ENCODE results near the gene AMPD3.
"Not testable (repeated sequence)": the region's sequence is repeated elsewhere in the genome, so short reads cannot be mapped to it uniquely, and the experiment has no call there.

Gene AMPD3

GRCh38 chr11:10436683-10437082 lies 18.4 kb upstream of the AMPD3 start:
- DNase-seq (ENCODE audit: low read depth in 1 of 2, low spot score in 1 of 2), result not testable (repeated sequence)

DNA sequence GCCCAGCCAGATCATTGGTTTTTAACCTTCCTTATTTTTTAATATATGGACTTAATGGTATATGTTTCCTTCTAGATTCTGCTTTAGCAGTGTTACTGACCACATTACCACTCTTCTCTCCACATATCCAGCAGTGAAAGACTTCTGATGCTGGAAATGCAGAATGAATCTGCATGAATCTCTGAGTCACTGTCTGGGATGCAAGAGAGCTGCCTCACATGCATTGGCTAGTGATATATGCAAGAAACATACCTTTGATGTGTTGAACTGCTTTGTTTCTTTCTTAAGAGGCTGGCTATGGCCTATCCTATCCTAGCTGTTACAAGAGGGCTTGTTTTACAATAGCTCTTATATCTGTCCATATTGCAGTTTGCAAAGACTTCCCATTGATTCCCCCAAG lies 16.6 kb upstream of the AMPD3 start:
- no peak for DNase-seq (ENCODE audit: low read depth in 1 of 2, low spot score in 1 of 2)

DNA sequence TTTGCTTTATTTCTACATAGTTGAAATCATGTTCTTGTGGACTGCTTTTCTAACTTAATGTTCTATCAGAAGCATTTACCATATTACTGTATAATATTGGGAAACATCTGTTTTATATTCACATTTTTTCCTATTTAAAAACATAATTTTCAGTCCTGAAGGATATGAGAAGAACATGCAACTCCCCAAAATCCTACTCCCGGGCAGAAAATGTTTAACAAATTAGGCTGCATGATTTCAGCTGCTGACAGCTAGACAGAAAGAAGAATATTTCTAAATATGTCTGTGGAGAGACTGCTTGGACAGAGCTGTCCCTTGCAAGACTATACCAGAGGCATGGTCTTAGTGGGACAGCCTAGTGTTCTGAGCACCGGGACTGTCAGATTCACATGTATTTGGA lies 15.7 kb upstream of the AMPD3 start:
- DNase-seq (ENCODE audit: low read depth in 1 of 2, low spot score in 1 of 2), result no peak

GRCh38 chr11:10439924-10440323 lies 15.1 kb upstream of the AMPD3 start:
- DNase-seq (ENCODE audit: low read depth in 1 of 2, low spot score in 1 of 2), result no peak

- DNase-seq (ENCODE audit: low read depth in 1 of 2, low spot score in 1 of 2), result no peak
Measured at GRCh38 chr11:10440401-10440800, 14.7 kb upstream of the AMPD3 start.

GRCh38 chr11:10441091-10441490 lies 14.0 kb upstream of the AMPD3 start:
- DNase-seq (ENCODE audit: low read depth in 1 of 2, low spot score in 1 of 2), result no peak

DNA sequence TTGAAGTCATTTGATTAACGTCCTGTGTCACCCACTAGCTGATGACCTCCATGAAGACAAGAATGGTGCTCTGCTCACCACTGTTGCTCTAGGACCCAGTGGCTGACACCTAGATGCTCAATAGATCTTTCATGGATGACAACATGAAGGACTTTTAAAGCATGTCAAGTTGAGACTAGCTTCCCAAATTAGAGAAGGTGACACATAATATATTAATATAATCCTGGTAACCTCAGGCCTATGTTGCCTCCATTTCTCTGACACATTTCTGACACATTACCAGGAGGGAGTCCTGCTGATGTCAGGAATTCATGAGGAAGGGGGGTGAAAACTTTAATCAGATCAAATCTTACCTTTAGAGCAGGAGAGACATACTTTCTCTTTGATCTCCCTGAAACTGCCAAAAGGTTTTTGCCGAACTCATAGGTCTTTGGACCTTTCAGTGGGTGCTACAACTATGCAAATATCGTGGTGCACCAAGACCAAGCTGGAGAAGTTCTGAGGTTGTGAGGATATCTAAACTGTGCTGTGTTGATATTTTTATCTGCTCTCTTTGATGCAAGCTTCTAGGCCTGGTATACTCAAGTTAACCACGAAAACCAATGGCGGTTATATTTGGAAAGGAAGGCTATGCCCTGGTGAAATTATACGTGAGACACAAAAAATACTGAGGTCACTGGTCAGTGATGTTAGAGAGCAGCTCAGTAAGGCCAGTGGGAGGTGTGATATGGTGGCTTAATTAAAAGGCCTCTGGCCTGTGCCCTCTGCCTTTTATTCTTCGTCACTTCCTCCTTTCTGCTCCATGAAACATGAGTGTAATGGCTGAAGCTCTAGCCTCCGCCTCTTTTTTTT lies 13.2 kb upstream of the AMPD3 start:
- no peak for DNase-seq (ENCODE audit: low read depth in 1 of 2, low spot score in 1 of 2)

DNA sequence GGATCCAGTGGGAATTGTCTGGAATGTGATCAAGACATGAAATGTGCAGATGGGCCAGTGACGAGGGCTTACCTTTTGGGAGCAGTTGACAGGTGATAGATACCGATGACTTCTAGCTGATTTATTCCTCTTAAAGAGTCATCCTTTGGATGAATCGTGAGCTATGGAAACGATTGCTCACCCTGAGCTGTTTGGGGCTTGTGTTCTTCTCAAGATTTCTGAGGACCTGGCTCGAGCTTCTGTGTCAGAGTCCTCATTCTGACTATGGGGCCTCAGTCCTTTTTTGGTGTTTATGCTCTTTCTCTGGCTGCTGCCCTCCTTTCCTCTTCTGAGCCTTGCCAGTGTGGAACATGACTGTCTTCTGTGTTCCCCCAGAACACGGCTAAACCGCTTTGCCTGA lies 11.9 kb upstream of the AMPD3 start:
- no peak for DNase-seq (ENCODE audit: low read depth in 1 of 2, low spot score in 1 of 2)

DNA sequence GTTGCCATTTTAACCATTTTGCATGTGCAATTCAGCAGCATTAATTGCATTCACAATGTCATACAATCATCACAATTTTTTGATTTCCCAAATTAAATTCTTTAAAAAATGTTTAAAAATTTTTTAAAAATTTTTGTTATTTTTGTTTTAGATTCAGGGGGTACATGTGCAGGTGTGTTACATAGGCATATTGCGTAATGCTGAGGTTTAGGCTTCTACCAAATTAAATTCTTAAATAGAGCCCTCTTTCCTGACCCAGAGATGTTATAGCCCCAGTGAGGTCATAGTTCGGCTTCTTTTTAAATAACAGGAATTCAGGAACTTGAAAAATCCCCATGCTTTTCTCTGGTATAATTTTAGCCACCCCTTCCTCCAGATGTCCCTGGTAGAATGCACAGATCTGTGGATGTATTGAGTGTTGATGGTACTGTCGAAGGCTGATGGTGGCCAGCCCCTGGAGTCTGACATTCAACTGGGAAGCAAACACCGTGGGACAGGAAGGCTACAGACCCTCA lies 11.3 kb upstream of the AMPD3 start:
- no peak for DNase-seq (ENCODE audit: low read depth in 1 of 2, low spot score in 1 of 2)

DNA sequence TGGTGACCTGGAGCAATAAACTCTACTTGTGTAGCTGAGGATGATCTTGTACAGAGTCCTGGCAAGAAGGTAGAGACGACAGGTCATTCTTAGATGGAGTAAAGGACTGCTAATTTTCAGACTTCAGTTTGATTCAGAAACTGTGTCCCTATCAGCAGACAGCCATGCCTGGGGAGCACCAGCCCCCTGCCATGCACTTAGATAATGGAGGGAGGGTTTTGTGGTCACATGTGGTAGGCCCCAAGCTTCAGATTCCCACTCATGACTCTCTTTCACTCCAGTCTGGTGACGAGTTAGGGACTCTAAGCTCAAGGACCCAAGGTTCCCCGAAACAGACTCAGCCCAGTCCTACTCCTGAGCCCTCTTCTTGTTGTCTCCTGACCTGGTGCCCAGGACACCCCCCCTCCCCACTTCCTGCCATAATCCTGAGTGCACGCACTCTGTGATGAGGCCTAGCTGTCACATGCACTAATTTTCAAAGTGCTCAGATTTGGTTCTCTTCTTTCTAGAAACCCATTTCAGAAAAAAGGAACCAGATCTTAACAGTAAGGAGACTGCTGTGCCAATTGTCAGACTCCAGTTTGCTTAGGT lies 10.2 kb upstream of the AMPD3 start:
- DNase-seq (ENCODE audit: low read depth in 1 of 2, low spot score in 1 of 2), result no peak

DNA sequence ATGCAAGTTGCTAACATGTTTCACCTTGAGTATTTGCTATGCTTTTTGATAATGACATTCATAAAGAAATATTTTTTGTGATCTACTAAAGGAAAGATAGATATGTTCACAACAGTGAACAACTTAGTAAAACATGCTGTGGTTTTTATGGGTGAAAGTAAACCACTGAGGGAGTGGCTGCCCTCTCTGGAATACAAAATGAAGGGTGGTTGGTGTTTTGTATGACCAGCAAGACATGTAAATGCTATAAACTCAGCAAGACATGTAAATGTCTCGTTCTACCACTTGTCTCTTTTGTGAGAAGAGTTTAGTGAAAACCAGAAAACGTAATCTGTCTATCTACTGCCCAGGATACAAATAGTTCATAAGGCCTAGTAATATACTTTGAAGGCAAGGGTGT lies 7.6 kb upstream of the AMPD3 start:
- no peak for DNase-seq (ENCODE audit: low read depth in 1 of 2, low spot score in 1 of 2)

GRCh38 chr11:10450462-10451425 lies 4.3 kb upstream of the AMPD3 start:
- DNase-seq (ENCODE audit: low read depth in 1 of 2, low spot score in 1 of 2), result peak; percentile 31 to 34

DNA sequence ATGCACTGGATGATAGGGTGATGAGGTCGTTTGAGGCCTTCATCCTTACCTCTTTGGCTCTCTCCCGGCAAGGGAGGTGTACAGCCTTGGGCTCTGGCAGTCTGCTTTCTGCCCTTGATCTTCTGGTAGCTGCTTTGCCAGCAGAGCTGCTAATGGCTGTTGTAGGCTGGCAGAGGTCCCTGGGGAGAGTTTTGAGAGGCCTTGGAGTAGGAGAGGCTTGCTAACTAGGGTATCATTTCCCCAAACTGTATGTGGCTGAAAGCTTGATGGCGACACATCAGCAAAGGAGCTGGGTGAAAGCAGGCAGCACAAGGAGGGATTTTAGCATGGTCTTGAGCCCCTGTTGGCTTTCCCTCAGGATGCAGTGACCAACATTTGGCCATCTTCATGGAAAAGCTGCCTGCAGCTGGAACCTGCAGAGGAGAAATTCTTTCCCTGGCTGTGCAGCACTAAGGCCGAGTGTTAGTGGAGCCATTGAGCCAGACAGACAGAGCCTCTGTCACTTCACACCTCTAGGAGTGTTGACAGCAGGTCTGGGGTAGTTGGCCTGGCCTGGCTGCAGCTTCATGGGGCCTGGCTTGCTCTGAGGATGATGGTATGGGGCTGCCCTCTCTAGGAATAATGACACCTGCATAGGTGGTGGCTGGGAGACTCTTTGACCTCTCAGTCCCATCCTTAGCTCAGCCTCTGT lies 3.5 kb upstream of the AMPD3 start:
- DNase-seq (ENCODE audit: low read depth in 1 of 2, low spot score in 1 of 2), result no peak

GRCh38 chr11:10452211-10452767 lies 2.8 kb upstream of the AMPD3 start:
- no peak for DNase-seq (ENCODE audit: low read depth in 1 of 2, low spot score in 1 of 2)

DNA sequence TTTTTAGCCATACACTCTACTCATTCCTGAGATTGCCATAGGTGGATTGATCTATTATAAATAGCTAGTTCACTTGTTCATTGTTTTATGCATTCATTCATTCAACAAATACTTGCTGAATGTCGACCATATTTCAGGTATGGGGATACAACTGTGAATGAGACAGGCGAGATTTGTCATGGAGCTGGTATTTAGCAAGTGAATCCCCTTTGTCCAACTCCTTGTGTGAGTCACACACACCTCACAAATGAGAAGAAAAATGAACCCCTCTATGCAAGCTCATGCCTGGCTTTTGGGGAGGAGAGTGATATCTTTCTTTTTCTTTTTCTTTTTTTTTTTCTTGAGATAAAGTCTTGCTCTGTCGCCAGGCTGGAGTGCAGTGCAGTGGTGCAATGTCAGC lies 1.8 kb upstream of the AMPD3 start:
- DNase-seq (ENCODE audit: low read depth in 1 of 2, low spot score in 1 of 2), result no peak

GRCh38 chr11:10455637-10456487 lies 798 bp downstream of the AMPD3 start:
- peak; percentile 50 to 65 for DNase-seq (ENCODE audit: low read depth in 1 of 2, low spot score in 1 of 2)

GRCh38 chr11:10456519-10456918 lies 1.5 kb downstream of the AMPD3 start:
- DNase-seq (ENCODE audit: low read depth in 1 of 2, low spot score in 1 of 2), result no peak

DNA sequence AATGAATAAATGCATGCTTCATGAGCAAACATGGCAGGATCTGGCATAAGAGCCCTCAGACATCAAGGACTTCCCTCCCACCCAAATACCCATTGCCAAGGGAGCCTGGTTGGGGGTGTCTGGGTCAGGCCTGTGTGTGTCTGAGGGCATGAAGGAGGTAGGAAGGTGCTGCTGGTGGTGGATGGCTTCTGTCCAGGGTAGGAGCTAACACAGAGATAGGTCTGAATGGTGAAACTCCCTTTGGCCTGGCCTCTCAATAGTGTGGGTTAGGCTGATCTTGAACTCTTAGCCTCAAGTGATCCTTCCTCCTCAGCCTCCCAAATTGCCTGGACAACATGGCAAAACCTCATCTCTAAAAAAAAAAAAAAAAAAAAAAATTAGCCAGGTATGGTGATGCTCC lies 2.8 kb downstream of the AMPD3 start:
- DNase-seq (ENCODE audit: low read depth in 1 of 2, low spot score in 1 of 2), result no peak

Measured in activated T-helper 1 cell treated with anti-CD3 and anti-CD28 coated beads, Interleukin-2, amount 50 U/mL, for 16 hours (primary cell).